Measurements from ENCODE around the gene KIF5C.

The KIF5C gene

DNA sequence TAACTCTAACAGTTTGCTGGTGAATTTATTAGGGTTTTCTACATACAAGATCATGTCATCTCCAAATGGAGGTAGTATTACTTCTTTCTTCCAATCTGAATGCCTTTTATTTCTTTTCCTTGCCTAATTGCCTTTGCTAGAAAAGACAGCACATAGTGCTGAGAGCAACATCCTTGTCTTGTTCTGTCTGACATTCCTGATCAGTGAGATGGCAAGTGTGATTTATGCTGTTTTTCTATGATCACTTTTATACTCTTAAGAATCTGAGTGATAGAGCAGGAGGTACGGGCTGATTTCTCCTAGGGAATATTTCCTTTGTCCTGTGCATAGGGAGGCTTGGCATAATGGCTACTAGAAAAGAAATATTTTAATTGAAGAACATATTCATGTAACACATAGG lies 180.7 kb downstream of the KIF5C start:
- H3K36me3 Mint-ChIP-seq (ENCODE audit: low read depth) = no peaks in the 10 kb centered on the region
- no peaks in the 10 kb centered on the region for H3K4me1 Mint-ChIP-seq (ENCODE audit: low read depth)
- H3K27me3 Mint-ChIP-seq = peaks cover 15% of the 10 kb centered on the region
- H3K9me3 Mint-ChIP-seq = no peaks in the 10 kb centered on the region
- H3K4me3 Mint-ChIP-seq = no peak overlapping the region
- H3K27ac Mint-ChIP-seq = no peak overlapping the region

DNA sequence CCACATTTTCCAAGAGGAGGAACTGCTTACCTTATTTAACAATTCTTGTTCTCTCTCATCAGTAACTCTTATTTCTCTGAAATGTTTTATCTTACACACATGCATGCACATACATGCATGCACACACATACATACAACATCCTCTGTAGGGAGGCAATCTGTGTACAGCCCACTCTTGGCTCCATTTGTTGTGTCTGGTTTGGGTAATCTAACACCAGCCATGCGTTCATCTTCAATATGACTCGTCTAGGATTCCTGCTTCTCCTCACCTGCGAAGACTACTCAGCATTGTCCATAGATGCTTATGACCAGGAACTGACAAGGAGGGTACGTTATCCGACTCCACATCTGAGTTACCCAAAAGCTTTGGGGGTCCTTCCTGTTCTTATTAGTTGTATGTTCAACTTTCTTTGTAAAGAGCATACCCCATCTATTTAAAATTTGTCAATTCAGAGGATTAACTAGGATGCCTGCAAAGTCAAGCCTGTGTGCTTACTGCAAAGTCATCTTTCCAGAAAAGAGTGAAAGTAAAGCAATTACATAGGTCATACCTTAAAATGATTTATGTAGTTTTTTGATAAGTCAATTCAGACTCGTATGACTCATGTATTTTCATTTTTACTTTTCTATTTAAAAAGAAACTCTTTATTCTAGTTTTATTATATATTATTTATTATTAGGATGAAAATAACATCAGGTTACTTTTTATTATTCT lies 181.7 kb downstream of the KIF5C start:
- no peak overlapping the region for H3K4me3 Mint-ChIP-seq
- no peaks in the 10 kb centered on the region for H3K9me3 Mint-ChIP-seq
- H3K4me1 Mint-ChIP-seq (ENCODE audit: low read depth) = no peaks in the 10 kb centered on the region
- H3K27me3 Mint-ChIP-seq = peaks cover 15% of the 10 kb centered on the region
- H3K27ac Mint-ChIP-seq = no peak overlapping the region
- H3K36me3 Mint-ChIP-seq (ENCODE audit: low read depth) = no peaks in the 10 kb centered on the region

DNA sequence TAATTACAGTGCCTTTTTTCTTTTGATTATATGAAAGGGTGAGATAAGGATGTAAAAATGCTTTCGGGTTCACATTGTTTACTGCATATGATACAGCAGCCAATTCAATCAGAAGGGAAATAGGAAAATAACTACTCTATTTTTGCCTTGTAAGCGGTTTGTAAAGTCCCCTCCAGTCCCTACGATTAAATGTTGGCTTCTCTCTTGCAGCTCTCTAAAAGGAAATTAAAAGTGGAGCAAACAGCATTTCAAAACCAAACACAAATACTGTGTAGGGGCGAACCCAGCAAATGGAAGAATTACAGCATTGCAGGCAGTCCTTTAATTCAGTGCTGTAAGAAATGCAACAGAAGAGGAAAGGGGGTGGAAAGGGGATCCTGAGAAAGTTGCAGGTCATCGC lies 182.4 kb downstream of the KIF5C start:
- Mint-ChIP-seq H3K27ac (no peak overlapping the region), H3K4me1 (ENCODE audit: low read depth) (no peaks in the 10 kb centered on the region), H3K4me3 (no peak overlapping the region), H3K9me3 (no peaks in the 10 kb centered on the region), H3K27me3 (peaks cover 15% of the 10 kb centered on the region), H3K36me3 (ENCODE audit: low read depth) (no peaks in the 10 kb centered on the region)

DNA sequence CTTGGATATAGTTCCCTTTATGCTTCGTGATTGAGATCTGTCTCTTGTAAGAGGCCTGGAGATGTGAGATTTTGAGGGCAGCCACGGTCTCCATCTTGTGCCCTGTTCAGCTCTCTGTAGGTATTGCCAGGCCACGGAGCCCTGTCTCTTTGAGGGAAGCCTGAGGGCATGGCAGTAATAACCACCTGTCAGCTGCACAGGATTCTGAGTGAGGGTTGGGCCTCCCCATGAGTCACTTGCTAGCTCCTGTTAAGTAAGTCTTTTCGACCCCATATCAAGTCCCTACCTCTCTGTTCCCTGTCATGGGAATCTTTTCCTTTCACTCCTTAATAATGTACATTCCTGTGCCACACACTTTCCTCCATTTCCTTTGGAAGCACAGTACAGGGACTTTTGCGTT lies 183.9 kb downstream of the KIF5C start:
- H3K4me3 Mint-ChIP-seq = no peak overlapping the region
- H3K4me1 Mint-ChIP-seq (ENCODE audit: low read depth) = no peaks in the 10 kb centered on the region
- H3K9me3 Mint-ChIP-seq = no peaks in the 10 kb centered on the region
- H3K27me3 Mint-ChIP-seq = peaks cover 15% of the 10 kb centered on the region
- no peaks in the 10 kb centered on the region for H3K36me3 Mint-ChIP-seq (ENCODE audit: low read depth)
- H3K27ac Mint-ChIP-seq = no peak overlapping the region

DNA sequence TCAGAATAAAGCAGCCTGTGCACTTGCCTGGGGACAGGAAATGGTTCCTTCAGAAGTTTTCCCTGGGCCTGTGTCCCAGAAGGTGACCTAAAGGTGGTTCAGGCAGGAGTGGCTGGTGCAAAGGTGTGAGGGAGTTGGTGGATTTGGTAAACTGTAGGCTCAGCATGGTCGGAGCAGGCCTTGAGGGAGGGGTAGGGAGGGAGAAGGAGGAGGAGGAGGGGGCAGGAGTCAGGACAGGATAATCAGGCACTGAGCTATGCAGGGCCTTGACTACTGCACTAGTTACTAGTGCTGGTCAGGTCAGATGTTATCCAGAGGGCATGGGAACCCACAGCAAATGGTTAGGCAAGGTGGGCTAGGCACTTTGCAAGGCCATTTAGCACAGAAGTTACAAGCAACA lies 184.8 kb downstream of the KIF5C start:
- H3K27me3 Mint-ChIP-seq = peaks cover 9% of the 10 kb centered on the region
- no peak overlapping the region for H3K4me3 Mint-ChIP-seq
- no peaks in the 10 kb centered on the region for H3K9me3 Mint-ChIP-seq
- H3K36me3 Mint-ChIP-seq (ENCODE audit: low read depth) = no peaks in the 10 kb centered on the region
- H3K27ac Mint-ChIP-seq = no peak overlapping the region
- H3K4me1 Mint-ChIP-seq (ENCODE audit: low read depth) = no peaks in the 10 kb centered on the region

DNA sequence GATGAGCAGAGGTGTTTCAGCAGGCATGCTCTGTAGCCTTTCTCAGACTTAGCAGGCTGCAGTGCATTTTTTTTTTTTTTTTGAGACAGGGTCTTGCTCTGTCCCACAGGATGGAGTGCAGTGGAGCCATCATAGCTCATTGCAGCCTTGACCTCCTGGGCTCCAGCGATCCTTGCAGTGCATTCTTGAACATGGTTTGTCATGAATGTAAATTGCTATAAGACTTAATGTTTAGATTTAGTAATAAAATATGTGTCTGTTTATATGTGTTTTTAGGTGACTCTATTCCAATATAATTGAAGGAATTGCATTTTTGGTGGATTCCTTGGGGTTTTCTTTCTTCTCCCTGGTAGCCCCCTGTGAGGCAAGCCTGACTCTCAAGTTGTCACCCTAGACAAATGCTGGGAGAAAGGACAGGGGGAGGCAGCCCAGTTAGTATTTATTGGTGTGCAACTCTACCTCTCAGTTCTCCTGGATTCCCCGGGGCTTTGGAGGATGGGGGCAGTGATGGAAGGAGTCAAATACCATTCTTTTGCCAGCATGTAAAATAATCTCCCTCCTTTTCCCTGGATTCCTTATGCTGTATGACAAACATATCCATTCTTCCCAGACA lies 186.2 kb downstream of the KIF5C start:
- peaks cover 7% of the 10 kb centered on the region for H3K27me3 Mint-ChIP-seq
- H3K9me3 Mint-ChIP-seq = no peaks in the 10 kb centered on the region
- H3K4me1 Mint-ChIP-seq (ENCODE audit: low read depth) = no peaks in the 10 kb centered on the region
- H3K36me3 Mint-ChIP-seq (ENCODE audit: low read depth) = no peaks in the 10 kb centered on the region
- no peak overlapping the region for H3K27ac Mint-ChIP-seq
- no peak overlapping the region for H3K4me3 Mint-ChIP-seq

DNA sequence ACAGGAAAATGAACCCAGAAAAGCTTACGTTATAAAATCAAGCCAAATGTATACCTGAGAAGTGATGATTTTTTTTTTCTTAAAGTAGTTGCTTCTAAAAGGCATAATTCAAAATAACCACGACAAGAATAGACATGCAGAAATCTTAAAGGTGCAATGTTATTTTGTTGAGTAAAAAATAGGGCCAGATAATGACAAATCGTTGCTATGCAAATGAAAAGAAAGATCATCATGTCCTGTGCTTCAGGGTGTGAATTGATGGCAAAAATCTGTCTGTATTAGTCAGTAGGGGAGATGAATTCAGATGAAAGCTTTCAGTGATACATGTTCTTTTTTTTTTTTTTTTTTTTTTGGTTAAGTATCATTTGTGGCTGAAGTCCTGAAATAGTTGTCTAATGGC lies 187.5 kb downstream of the KIF5C start:
- Mint-ChIP-seq H3K27ac (no peak overlapping the region), H3K4me3 (no peak overlapping the region), H3K36me3 (ENCODE audit: low read depth) (no peaks in the 10 kb centered on the region), H3K27me3 (peaks cover 5% of the 10 kb centered on the region), H3K4me1 (ENCODE audit: low read depth) (no peaks in the 10 kb centered on the region), H3K9me3 (peaks cover 5% of the 10 kb centered on the region)

DNA sequence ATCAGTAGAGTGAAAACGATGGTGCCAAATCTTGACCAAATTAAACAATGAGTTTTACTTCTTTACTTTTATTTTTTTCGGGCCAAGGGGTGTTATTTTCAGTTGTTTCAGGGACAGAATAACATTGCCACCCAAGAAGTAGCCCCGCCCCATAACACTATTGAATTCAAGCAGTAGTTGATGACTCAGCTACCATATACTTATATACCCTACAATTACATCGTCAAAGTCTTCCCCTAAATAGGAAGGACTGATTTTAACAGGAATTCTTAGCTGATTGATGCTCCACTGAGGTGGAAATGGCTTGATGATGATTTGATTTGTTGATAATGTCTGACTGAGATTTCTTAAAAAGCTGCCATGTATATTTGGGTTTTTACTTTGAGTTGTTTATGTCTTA lies 188.2 kb downstream of the KIF5C start:
- Mint-ChIP-seq H3K36me3 (ENCODE audit: low read depth) (no peaks in the 10 kb centered on the region), H3K27me3 (peaks cover 5% of the 10 kb centered on the region), H3K9me3 (peaks cover 5% of the 10 kb centered on the region), H3K4me3 (no peak overlapping the region), H3K4me1 (ENCODE audit: low read depth) (no peaks in the 10 kb centered on the region), H3K27ac (no peak overlapping the region)

DNA sequence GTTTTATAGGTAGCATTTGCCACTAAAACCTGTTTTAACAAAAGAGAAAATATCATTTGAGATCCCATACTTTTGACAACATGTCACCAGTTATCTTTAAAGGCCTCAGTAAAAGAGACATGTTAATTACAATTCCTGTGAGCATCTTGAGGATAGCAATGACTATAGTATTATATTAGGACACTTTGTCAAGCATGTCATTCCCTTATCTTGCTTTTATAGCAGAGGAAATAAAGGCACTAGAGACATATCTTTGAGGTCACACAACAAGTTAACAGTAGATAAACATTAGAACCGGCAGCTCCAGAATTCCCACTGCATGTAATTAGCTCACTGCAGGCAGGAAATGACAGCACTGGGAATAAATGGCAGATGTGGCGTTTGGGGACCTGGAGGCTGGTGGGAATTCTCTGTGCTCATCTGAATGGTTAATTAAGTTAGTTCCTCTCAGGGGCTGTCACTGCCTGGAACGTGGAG lies 189.4 kb downstream of the KIF5C start:
- Mint-ChIP-seq H3K27ac (no peak overlapping the region), H3K27me3 (peaks cover 5% of the 10 kb centered on the region)

DNA sequence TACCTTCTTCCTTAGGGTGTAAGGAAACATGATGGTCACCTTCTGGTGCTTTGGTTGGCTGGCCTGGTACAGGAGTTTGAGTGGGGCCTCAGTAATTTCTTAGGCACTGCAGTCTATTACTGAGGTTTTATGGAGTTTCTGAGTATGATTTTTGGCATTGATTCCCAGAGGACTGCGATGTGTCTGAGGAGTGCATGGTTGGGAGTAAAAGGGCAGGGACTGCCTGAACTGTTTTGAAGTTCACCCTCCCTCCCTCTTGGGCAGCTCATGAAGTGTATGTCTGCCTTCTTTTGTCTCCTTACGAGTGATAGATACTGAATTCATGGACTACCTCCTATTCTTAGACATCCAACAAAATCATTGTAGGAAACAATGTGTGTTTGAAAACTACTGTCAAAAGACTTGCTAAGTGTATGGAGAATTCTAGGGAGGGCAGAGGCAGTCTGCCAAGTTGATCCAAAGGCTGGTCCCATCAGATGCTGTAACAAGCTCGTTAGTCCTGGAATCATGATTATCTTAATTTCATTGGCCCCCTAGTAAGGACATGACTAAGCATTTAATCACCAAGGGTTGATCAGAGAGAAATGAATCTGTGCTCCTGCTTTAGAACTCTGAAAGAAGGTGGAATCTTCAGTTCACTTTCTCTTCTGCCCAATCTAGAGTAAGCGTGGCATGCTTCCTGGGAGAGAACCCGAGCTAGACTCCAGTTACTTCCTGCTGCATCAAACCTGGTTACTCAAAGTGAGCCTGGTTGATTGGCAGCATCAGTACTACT lies 190.0 kb downstream of the KIF5C start:
- no peak overlapping the region for H3K4me3 Mint-ChIP-seq
- no peaks in the 10 kb centered on the region for H3K36me3 Mint-ChIP-seq (ENCODE audit: low read depth)
- H3K27me3 Mint-ChIP-seq = peaks cover 7% of the 10 kb centered on the region
- no peak overlapping the region for H3K27ac Mint-ChIP-seq
- H3K9me3 Mint-ChIP-seq = peaks cover 5% of the 10 kb centered on the region
- peaks cover 15% of the 10 kb centered on the region for H3K4me1 Mint-ChIP-seq (ENCODE audit: low read depth)

More for the DNA sequence above, 189.4 kb downstream of the KIF5C start:
- Mint-ChIP-seq H3K4me1 (ENCODE audit: low read depth) (peaks cover 9% of the 10 kb centered on the region), H3K36me3 (ENCODE audit: low read depth) (no peaks in the 10 kb centered on the region), H3K9me3 (peaks cover 5% of the 10 kb centered on the region), H3K4me3 (no peak overlapping the region)

DNA sequence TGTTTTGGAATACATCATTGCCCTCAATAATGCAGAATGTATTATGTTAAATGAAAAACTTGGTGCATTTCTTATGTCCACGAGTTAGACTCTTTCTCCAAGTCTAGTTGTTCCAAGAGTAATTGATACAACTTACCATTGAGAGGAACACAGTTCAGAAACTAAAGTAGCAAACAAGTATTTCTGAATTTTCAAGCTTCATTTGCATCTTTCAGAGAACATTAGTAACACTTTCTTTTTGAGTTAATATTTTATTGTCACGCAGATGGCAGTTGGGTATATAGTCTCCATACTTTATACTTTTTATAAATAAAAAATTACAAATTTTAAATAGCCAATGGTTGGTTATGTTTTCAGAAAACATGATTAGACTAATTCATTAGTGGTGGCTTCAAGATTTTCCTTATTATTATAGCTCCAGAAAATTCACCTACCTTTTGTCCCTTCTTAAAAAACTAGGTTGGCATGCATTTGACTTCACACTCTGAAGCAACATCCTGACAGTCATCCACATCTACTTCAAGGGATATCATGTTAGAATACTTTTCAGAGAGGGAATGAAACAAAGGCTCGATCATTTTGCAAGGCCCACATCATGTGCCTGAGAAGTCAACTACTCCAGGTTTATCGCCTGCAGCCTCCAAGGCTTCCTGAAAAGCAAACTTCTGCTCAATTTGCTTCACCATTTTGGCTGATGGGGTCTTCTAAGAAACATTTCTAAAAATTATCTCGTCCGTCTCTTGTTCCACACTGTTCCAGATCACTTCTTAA lies 193.4 kb downstream of the KIF5C start:
- H3K36me3 Mint-ChIP-seq (ENCODE audit: low read depth) = no peaks in the 10 kb centered on the region
- peaks cover 19% of the 10 kb centered on the region for H3K4me1 Mint-ChIP-seq (ENCODE audit: low read depth)
- peaks cover 18% of the 10 kb centered on the region for H3K27me3 Mint-ChIP-seq
- no peak overlapping the region for H3K4me3 Mint-ChIP-seq
- H3K9me3 Mint-ChIP-seq = peaks cover 5% of the 10 kb centered on the region
- H3K27ac Mint-ChIP-seq = peak overlapping the region; percentile 7

DNA sequence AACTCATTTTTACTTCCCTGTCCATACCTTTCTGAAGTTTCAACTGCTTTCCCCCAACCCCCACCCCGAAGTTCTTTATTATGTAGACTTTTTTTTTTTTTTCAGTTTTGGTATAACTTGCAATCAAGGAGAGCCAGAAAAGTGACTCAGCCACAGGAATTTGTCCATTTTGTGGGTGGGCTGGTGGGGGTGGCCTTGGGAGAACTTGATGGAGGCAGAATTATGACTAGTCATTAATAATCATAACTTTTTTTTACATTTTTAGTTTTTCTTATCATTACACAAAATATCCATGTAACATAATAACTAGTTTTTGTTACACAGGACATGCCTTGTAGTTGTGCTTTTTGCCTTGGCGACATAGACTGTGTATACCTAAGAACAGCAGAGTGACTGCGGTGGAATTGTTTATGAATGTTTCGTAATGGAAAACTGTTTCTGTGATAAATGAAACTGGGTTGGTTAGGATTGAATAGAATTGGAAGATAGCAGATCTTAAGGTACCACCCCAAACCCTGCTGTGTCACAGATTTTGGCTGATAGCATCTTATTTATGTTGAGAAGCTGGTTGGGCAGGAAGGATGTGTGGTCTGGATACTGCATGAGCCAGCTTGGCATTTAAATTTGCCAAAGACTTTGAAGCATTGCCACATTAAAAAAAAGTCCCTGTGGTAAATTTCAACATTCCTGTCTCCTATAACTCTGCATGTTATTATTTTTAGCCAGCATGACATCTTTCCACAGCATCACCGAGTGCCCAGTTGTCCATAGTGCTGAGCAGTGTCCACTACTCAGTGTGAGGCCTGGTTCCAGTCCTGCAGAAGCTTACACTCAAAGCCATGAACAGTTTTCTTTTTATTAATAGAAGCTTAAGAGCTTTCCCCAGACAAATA lies 194.2 kb downstream of the KIF5C start:
- H3K4me1 Mint-ChIP-seq (ENCODE audit: low read depth) = peaks cover 19% of the 10 kb centered on the region
- H3K4me3 Mint-ChIP-seq = peak overlapping the region; percentile 7
- H3K27ac Mint-ChIP-seq = peak overlapping the region; percentile 38
- no peaks in the 10 kb centered on the region for H3K36me3 Mint-ChIP-seq (ENCODE audit: low read depth)
- peaks cover 5% of the 10 kb centered on the region for H3K9me3 Mint-ChIP-seq
- peaks cover 27% of the 10 kb centered on the region for H3K27me3 Mint-ChIP-seq

DNA sequence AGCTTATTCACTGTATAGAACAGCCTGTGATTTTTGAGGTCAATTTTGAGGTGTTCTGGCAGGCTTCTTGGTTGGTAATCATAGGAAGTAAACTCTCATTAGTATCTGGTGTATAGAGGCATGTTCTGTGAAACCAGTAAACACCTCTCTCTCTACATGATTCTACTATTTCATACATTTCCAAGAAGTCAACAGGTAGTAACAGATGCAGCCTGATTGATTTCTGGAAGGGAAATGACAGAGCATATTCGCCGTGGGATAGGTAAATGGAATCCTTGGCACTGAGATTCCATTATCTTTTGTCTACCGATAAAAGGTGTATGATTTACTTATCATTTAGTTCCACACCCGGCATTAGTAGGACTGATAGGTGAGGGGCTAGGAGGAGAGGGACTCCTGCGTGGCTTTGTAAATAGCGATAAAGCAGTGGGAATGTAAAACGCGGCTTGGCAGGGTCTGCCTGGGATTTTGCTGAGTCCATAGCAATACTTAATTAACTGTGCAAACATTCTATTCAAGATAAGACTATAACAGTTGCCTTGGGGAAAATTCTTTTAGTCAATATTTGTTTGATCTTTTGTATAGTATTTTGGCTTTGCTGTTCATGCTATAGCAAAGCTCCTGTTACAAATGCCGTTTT lies 195.8 kb downstream of the KIF5C start:
- Mint-ChIP-seq H3K27me3 (peaks cover 34% of the 10 kb centered on the region), H3K4me3 (no peak overlapping the region), H3K4me1 (ENCODE audit: low read depth) (peaks cover 19% of the 10 kb centered on the region), H3K9me3 (peaks cover 5% of the 10 kb centered on the region), H3K36me3 (ENCODE audit: low read depth) (no peaks in the 10 kb centered on the region), H3K27ac (no peak overlapping the region)

Measured in stimulated activated naive CD8-positive, alpha-beta T cell treated with anti-CD3 and anti-CD28 coated beads, Interleukin-15, Interleukin-2, amounts not matched to agents 100 ng/mL and 50 ng/mL, for 24 hours (primary cell).